Right lobe of liver (tissue), 4 donors: ENCODE measurements around the gene CHD2.

Experiments
- CTCF ChIP-seq, 4 donors: fragments of 200-600 bp in 3 of 4; fragments of 450-650 bp in 1 of 4; IDR thresholded peaks; one replicate each; pipeline versions ENCODE4 v1.5.1 to v1.8.0; 2016 to 2022; ENCODE audit warnings: antibody characterized with exemption in 4 of 4, mild to moderate bottlenecking in 2 of 4
- POLR2A ChIP-seq: fragments of 450-650 bp; IDR thresholded peaks from one replicate; pipeline ENCODE4 v1.6.1; 2017; ENCODE audit warnings: antibody characterized with exemption, mild to moderate bottlenecking
- donor health status: DM: no; HTN: no; CAD: no.
- donor health status: DM: no; HTN: no; CAD: no.
- donor health status: DM: no; HTN: yes; CAD: no.

DNA sequence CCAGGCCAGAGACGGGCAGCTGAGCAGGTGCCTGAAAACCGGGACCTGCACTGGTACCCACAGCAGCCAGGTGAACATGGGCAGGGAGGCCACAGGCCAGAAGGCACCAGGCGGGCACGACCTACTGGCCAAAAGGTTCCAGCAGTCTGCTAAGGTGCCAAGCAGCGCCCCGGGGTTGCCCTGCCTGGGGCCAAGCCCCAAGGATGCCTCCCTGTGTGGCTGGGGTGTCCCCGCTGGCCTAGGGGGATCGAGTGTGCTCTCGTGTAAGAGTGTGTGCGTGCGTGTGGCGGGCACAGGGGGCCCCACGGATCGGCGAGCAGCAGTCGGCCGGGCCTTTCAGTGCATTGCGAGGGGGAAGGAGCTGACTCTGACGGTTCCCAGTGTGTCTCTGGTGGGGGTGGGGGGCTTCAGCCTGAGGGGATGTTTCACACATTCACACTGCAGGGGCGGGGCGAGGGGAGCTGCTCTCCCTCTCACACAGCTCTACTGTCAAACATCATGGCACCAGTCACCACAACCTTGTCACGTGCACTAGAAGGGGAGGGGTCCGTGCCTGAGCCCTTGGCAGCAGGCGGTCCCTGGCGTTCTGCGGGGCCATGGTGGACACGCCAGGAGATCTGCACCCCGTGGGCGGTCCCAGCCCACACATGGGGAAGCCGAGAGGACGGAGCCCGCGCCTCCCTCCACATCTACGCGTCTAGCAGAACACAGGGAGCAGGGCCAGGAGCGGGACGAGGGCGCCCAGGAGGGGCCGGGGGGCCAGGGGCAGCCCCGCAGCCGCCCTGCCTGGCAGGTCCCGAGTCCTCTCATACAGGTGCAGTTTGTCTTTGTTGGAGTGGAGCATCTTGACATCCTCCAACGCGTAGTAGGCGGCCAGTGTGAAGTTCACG lies 144.4 kb downstream of the CHD2 start:
- TF ChIP-seq CTCF (IDR thresholded peaks at IDR 0.05) = no peak
- TF ChIP-seq POLR2A = no peak
